Osteocyte (in vitro differentiated cells): ENCODE data around the gene NUP133. TPM values are rescaled to one million over a fixed set of nuclear protein-coding genes. Genes with fewer than 3 reads are reported as not detected.

Source experiments
- DNase-seq: peaks from one replicate; pipeline ENCODE4 v3.0.0; 2021; ENCODE audit warnings: mixed read lengths; ENCODE audit not compliant: unreplicated experiment; ENCODE audit errors: extremely low spot score
- H3K27ac Mint-ChIP-seq: one replicate; pipeline ENCODE4 v1.8.0; 2021; ENCODE audit warnings: mild to moderate bottlenecking, mixed read lengths; ENCODE audit not compliant: unreplicated experiment
- H3K27me3 Mint-ChIP-seq: one replicate; pipeline ENCODE4 v1.8.0; 2021; ENCODE audit warnings: mixed read lengths; ENCODE audit not compliant: unreplicated experiment
- H3K36me3 Mint-ChIP-seq: one replicate; pipeline ENCODE4 v1.8.0; 2021; ENCODE audit warnings: mixed read lengths; ENCODE audit not compliant: unreplicated experiment
- H3K4me1 Mint-ChIP-seq: one replicate; pipeline ENCODE4 v1.8.0; 2021; ENCODE audit warnings: mixed read lengths; ENCODE audit not compliant: unreplicated experiment
- H3K4me3 Mint-ChIP-seq: one replicate; pipeline ENCODE4 v1.8.0; 2021; ENCODE audit warnings: mild to moderate bottlenecking, moderate library complexity, mixed read lengths; ENCODE audit not compliant: unreplicated experiment
- H3K9me3 Mint-ChIP-seq: one replicate; pipeline ENCODE4 v1.8.0; 2021; ENCODE audit warnings: mixed read lengths; ENCODE audit not compliant: unreplicated experiment
- CTCF ChIP-seq: fragments of 200-600 bp; sonication (generic); IDR thresholded peaks from 2 replicates; pipeline ENCODE4 v1.5.0; 2021; ENCODE audit warnings: antibody characterized with exemption, mild to moderate bottlenecking, moderate library complexity
- total RNA-seq: library from RNA; stranded (reverse); gene quantifications from 2 replicates; pipeline ENCODE4 v1.2.1, GENCODE V29; 2021

The NUP133 gene
- total RNA-seq, 1 donor from 2014 or later, result 40.4 TPM

DNA sequence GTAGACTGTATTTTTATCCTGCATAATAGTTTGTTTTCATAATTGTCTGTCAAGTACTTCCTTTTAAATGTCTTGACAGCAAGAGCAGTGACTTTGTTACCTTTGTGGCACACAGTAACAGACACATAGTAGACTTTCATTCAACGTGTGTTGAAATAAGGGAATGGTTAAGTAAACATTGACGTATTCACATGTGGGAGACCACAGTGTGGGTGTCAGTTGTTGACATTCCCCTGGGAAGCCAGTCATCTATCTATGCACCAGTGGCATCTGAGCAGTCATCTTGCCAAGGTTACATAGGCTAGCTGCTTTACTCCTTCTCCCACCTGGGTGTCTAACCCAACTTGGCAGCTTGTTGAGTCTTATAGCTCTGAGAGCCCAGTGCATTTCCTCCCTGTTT is 1.4 kb upstream of the NUP133 start:
- H3K27ac Mint-ChIP-seq, result peak overlapping the region; percentile 98
- TF ChIP-seq CTCF, result no peak
- peak overlapping the region; percentile 83 for H3K4me3 Mint-ChIP-seq
- DNase-seq, result no peak
- H3K9me3 Mint-ChIP-seq, result no peaks in the 10 kb centered on the region
- H3K36me3 Mint-ChIP-seq, result peaks cover 2% of the 10 kb centered on the region
- no peaks in the 10 kb centered on the region for H3K27me3 Mint-ChIP-seq
- peaks cover 22% of the 10 kb centered on the region for H3K4me1 Mint-ChIP-seq

DNA sequence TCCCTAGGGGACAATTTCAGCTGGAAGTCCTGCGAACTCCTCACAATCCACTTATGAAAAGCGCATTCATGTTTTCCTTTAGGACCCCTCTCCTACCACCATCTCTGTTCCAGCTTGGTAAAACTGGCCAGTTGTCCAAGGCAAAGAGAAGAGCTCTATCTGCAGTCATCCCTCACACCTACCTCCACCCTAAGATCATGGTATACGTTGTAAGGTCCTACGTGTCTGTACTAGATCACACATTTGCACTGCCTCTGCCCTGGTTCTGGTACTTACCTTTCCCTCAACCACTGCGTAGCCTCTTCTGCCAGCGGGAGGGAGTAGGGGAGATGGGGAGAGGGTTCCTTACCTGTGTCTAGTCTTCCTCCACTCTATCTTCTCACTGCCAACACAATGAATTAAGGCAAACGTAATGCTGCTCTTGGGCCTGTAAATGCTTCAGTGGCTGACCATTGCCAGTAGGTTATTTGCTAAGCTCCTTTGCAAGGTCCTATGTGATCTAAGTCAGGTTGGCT is 739 bp upstream of the NUP133 start:
- H3K27ac Mint-ChIP-seq, result peak overlapping the region; percentile 98
- no peak for TF ChIP-seq CTCF
- no peak for DNase-seq
- H3K27me3 Mint-ChIP-seq, result no peaks in the 10 kb centered on the region
- H3K9me3 Mint-ChIP-seq, result no peaks in the 10 kb centered on the region
- peaks cover 20% of the 10 kb centered on the region for H3K4me1 Mint-ChIP-seq
- H3K36me3 Mint-ChIP-seq, result peaks cover 2% of the 10 kb centered on the region
- H3K4me3 Mint-ChIP-seq, result peak overlapping the region; percentile 83

DNA sequence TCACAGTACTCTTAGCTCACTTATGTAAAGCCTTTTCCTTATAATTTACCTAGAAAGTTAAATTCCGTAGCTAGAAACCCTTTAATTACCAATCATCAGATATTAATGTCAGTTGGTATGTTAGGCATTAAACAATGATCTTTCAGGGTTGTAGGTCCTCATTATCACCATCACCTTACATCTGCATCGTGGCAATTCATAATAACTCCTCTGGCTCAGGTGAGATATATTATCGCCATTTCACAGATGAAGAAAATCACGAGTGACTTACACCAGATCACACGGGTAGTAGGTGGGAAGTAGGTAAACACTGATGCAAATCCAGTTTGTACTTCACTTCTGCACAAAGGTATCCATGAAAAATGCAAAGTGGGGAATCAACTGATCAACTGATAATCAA is 639 bp downstream of the NUP133 start:
- Mint-ChIP-seq H3K27ac (peak overlapping the region; percentile 98), H3K9me3 (no peaks in the 10 kb centered on the region), H3K4me3 (peak overlapping the region; percentile 83), H3K36me3 (peaks cover 6% of the 10 kb centered on the region), H3K27me3 (no peaks in the 10 kb centered on the region), H3K4me1 (peaks cover 20% of the 10 kb centered on the region)
- no peak for DNase-seq
- TF ChIP-seq CTCF, result no peak

DNA sequence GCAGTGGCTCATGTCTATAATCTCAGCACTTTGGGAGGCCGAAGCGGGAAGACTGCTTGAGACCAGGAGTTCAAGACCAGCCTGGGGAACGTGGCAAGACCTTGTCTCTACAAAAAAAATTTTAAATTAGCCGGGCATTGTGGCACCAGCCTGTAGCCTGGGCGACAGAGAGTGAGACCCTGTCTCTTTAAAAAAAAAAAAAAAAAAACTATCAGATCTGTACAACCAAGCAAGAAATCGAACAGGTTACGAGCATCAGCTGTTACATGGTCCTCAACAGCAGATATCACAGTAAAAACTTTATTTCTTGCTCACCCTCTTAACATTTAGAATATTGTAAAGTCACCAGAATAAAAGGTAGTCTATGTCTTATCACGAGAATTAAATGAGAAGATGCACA is 1.5 kb downstream of the NUP133 start:
- Mint-ChIP-seq H3K4me3 (peak overlapping the region; percentile 83), H3K36me3 (peaks cover 6% of the 10 kb centered on the region), H3K27ac (peak overlapping the region; percentile 7), H3K27me3 (no peaks in the 10 kb centered on the region), H3K4me1 (peaks cover 20% of the 10 kb centered on the region), H3K9me3 (no peaks in the 10 kb centered on the region)
- no peak for TF ChIP-seq CTCF
- DNase-seq, result no peak

DNA sequence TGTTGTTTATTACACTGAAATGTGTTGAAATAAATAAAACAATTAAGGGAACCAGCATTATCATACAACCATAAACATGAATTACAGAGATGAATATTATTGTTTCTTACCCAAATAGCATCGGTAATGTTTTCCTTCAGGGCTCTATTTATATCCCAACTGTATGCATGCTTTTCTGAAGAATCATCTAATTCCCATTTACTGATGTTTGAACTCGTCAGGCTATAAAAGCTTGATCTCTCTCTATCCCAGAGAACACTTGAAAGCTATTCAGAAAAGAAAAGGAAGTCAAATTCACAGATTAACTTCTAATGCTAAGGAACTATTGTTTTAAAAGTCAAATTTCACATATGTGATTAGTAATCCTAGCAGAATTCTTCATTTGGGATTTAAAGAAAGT is 12.4 kb downstream of the NUP133 start:
- H3K9me3 Mint-ChIP-seq, result no peaks in the 10 kb centered on the region
- peaks cover 43% of the 10 kb centered on the region for H3K36me3 Mint-ChIP-seq
- no peaks in the 10 kb centered on the region for H3K4me1 Mint-ChIP-seq
- no peak for TF ChIP-seq CTCF
- no peak overlapping the region for H3K27ac Mint-ChIP-seq
- no peaks in the 10 kb centered on the region for H3K27me3 Mint-ChIP-seq
- DNase-seq, result no peak
- H3K4me3 Mint-ChIP-seq, result no peak overlapping the region
